OCI-LY3 (cell line): Measurements from ENCODE around the gene CACFD1.

Source experiments
- H2AFZ ChIP-seq: fragments of 200-600, 300-600 bp; shearing (Covaris generic); 2 replicates; pipeline ENCODE4 v1.6.0; 2014; ENCODE audit warnings: antibody characterized with exemption, low read depth, low read length
- H3K27ac ChIP-seq: fragments of 200-600, 300-600 bp; sonication (generic); 2 replicates; pipeline ENCODE4 v1.5.1; 2014; ENCODE audit warnings: mild to moderate bottlenecking, low read length, moderate library complexity, mixed read lengths
- H3K27me3 ChIP-seq: fragments of 200-600, 300-600 bp; sonication (generic); 2 replicates; pipeline ENCODE4 v1.6.1; 2014; ENCODE audit warnings: low read depth, low read length, mixed read lengths
- H3K36me3 ChIP-seq: fragments of 200-600, 300-600 bp; sonication (generic); replicated peaks from 2 replicates; pipeline ENCODE3; 2014; ENCODE audit warnings: low read depth, low read length, mixed read lengths
- H3K4me1 ChIP-seq: fragments of 300-600, 200-600 bp; sonication (generic); 2 replicates; pipeline ENCODE4 v1.6.1; 2014; ENCODE audit warnings: low read length, mixed read lengths
- H3K4me2 ChIP-seq: fragments of 200-600, 300-600 bp; sonication (generic); 2 replicates; pipeline ENCODE4 v1.6.1; 2014; ENCODE audit warnings: low read length, mixed read lengths
- H3K4me3 ChIP-seq: fragments of 300-600, 200-600 bp; sonication (generic); 2 replicates; pipeline ENCODE4 v1.5.1; 2014; ENCODE audit warnings: antibody characterized with exemption, mild to moderate bottlenecking, low read length, moderate library complexity
- H3K79me2 ChIP-seq: fragments of 300-600, 200-600 bp; shearing (Covaris generic); 2 replicates; pipeline ENCODE4 v1.6.1; 2014; ENCODE audit warnings: mild to moderate bottlenecking, low read length, mixed read lengths
- H3K9ac ChIP-seq: fragments of 300-600, 200-600 bp; shearing (Covaris generic); 2 replicates; pipeline ENCODE4 v1.6.0; 2014; ENCODE audit warnings: mild to moderate bottlenecking, low read length, moderate library complexity
- H3K9me3 ChIP-seq: fragments of 200-600, 300-600 bp; shearing (Covaris generic); 2 replicates; pipeline ENCODE4 v1.6.1; 2014; ENCODE audit warnings: low read length, mixed read lengths; ENCODE audit not compliant: insufficient read depth
- H4K20me1 ChIP-seq: fragments of 200-600, 300-600 bp; sonication (generic); 2 replicates; pipeline ENCODE4 v1.6.1; 2016; ENCODE audit warnings: low read length, mixed read lengths; ENCODE audit not compliant: insufficient read depth
- EZH2phosphoT487 ChIP-seq: fragments of 200-600 bp; shearing (Covaris generic); IDR thresholded peaks from 2 replicates; pipeline ENCODE4 v1.6.1; 2018; ENCODE audit warnings: antibody characterized with exemption, mixed run types, low read depth
- TF ChIP-seq, protein P1 (sequence below): fragments of 200-600, 300-600 bp; sonication (generic); IDR thresholded peaks from 2 replicates; pipeline ENCODE4 v1.5.1; 2014; ENCODE audit warnings: antibody characterized with exemption, low read length, low read depth

Gene CACFD1

GRCh38 chr9:133519693-133520092, 59.9 kb downstream of the CACFD1 start:
- Histone ChIP-seq H3K36me3 (no peaks in the 10 kb centered on the region), H3K9ac (no peak overlapping the region), H3K79me2 (no peaks in the 10 kb centered on the region), H3K4me2 (no peak overlapping the region), H2AFZ (no peak overlapping the region), H3K9me3 (no peaks in the 10 kb centered on the region), H3K4me3 (no peak overlapping the region), H3K27me3 (peaks cover 14% of the 10 kb centered on the region), H3K27ac (no peak overlapping the region), H4K20me1 (no peaks in the 10 kb centered on the region), H3K4me1 (no peaks in the 10 kb centered on the region)
- TF ChIP-seq, protein P1, sequence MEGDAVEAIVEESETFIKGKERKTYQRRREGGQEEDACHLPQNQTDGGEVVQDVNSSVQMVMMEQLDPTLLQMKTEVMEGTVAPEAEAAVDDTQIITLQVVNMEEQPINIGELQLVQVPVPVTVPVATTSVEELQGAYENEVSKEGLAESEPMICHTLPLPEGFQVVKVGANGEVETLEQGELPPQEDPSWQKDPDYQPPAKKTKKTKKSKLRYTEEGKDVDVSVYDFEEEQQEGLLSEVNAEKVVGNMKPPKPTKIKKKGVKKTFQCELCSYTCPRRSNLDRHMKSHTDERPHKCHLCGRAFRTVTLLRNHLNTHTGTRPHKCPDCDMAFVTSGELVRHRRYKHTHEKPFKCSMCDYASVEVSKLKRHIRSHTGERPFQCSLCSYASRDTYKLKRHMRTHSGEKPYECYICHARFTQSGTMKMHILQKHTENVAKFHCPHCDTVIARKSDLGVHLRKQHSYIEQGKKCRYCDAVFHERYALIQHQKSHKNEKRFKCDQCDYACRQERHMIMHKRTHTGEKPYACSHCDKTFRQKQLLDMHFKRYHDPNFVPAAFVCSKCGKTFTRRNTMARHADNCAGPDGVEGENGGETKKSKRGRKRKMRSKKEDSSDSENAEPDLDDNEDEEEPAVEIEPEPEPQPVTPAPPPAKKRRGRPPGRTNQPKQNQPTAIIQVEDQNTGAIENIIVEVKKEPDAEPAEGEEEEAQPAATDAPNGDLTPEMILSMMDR = no peak
- no peak for TF ChIP-seq EZH2phosphoT487

GRCh38 chr9:133520121-133520835, 60.5 kb downstream of the CACFD1 start:
- no peaks in the 10 kb centered on the region for H3K79me2 ChIP-seq
- H4K20me1 ChIP-seq = no peaks in the 10 kb centered on the region
- H3K27ac ChIP-seq = no peak overlapping the region
- no peak overlapping the region for H3K9ac ChIP-seq
- no peak overlapping the region for H3K4me2 ChIP-seq
- H3K4me1 ChIP-seq = no peaks in the 10 kb centered on the region
- no peaks in the 10 kb centered on the region for H3K36me3 ChIP-seq
- TF ChIP-seq EZH2phosphoT487 = no peak
- TF ChIP-seq, protein P1 = no peak
- H3K27me3 ChIP-seq = peaks cover 14% of the 10 kb centered on the region
- H2AFZ ChIP-seq = no peak overlapping the region
- no peaks in the 10 kb centered on the region for H3K9me3 ChIP-seq
- H3K4me3 ChIP-seq = no peak overlapping the region
